H1 (cell line): ENCODE data around the gene ZNF486. TPM values are rescaled to one million over a fixed set of nuclear protein-coding genes. Genes with fewer than 3 reads are reported as not detected.

ENCODE experiments used
- CTCF ChIA-PET: fragments of 300-600 bp; sonication (Branson Sonifier 250); formaldehyde crosslinking; loops from one replicate; lab custom pipeline; 2021; ENCODE audit not compliant: partially characterized antibody; lab: Charles Lee
- POLR2A ChIA-PET: fragments of 300-600 bp; sonication (Branson Sonifier 250); formaldehyde crosslinking; loops from one replicate; lab custom pipeline; 2021; ENCODE audit warnings: inconsistent platforms; ENCODE audit not compliant: partially characterized antibody; lab: Charles Lee
- DNase-seq, 2 experiments: peaks; one replicate each; pipeline versions ENCODE4 v3.0.0 to v3.0.0-alpha.2; 2010 to 2022; ENCODE audit warnings: low spot score in 2 of 2, low read depth in 1 of 2, mixed read lengths in 1 of 2
- FAIRE-seq: peaks from 2 replicates; lab custom pipeline; 2011; peaks lifted over from hg19 to GRCh38; lab: Jason Lieb, UNC
- H2AFZ ChIP-seq: 2 replicates; pipeline ENCODE4 v1.8.1; 2012; ENCODE audit warnings: low read length, inconsistent platforms
- H2AK5ac ChIP-seq: 2 replicates; pipeline ENCODE4 v1.6.1; 2013; ENCODE audit warnings: low read depth, low read length
- H2BK120ac ChIP-seq: replicated peaks from 2 replicates; pipeline ENCODE3; 2013; ENCODE audit warnings: low read depth, low read length, inconsistent platforms
- H2BK12ac ChIP-seq: 2 replicates; pipeline ENCODE4 v1.6.1; 2013; ENCODE audit warnings: low read depth, low read length
- H2BK15ac ChIP-seq: 2 replicates; pipeline ENCODE4 v1.6.1; 2013; ENCODE audit warnings: low read length
- H2BK20ac ChIP-seq: 2 replicates; pipeline ENCODE4 v1.6.1; 2013; ENCODE audit warnings: low read length
- H2BK5ac ChIP-seq: 2 replicates; pipeline ENCODE4 v1.6.1; 2013; ENCODE audit warnings: low read depth, low read length
- H3K14ac ChIP-seq: 2 replicates; pipeline ENCODE4 v1.6.1; 2013; ENCODE audit warnings: inconsistent platforms; ENCODE audit not compliant: insufficient read length
- H3K18ac ChIP-seq: 2 replicates; pipeline ENCODE4 v1.6.1; 2013; ENCODE audit warnings: low read length; ENCODE audit errors: extremely low read depth
- H3K23ac ChIP-seq: 2 replicates; pipeline ENCODE4 v1.6.1; 2013; ENCODE audit warnings: inconsistent platforms; ENCODE audit not compliant: insufficient read length
- H3K23me2 ChIP-seq: 2 replicates; pipeline ENCODE4 v1.6.1; 2013; ENCODE audit warnings: low read depth, low read length
- H3K27ac ChIP-seq: 2 replicates; pipeline ENCODE4 v1.6.1; 2011; ENCODE audit warnings: low read depth, low read length, inconsistent platforms
- H3K27me3 ChIP-seq, 4 experiments: replicated peaks in 1 of 4; 1 replicate in 1 of 4; 2 replicates in 3 of 4; pipeline versions ENCODE4 v1.6.1 to v1.8.1; 2011 to 2013; ENCODE audit warnings: low read length in 3 of 4, mild to moderate bottlenecking in 3 of 4, inconsistent platforms in 2 of 4, mixed read lengths in 2 of 4, moderate library complexity in 1 of 4; ENCODE audit not compliant: control insufficient read depth in 3 of 4, insufficient read depth in 3 of 4; ENCODE audit errors: extremely low read depth in 1 of 4
- H3K36me3 ChIP-seq, 4 experiments: 2 replicates each; pipeline versions ENCODE4 v1.6.1 to v1.8.1; 2011 to 2013; ENCODE audit warnings: mild to moderate bottlenecking in 4 of 4, low read length in 3 of 4, moderate library complexity in 2 of 4, control low read depth in 1 of 4, inconsistent platforms in 1 of 4; ENCODE audit not compliant: insufficient read depth in 4 of 4, control insufficient read depth in 2 of 4
- H3K4ac ChIP-seq: replicated peaks from 2 replicates; pipeline ENCODE3; 2013; ENCODE audit warnings: low read length, low read depth, mixed read lengths, inconsistent platforms; ENCODE audit not compliant: insufficient read length
- H3K4me1 ChIP-seq, 4 experiments: replicated peaks in 1 of 4; 1 replicate in 1 of 4; 2 replicates in 3 of 4; pipeline versions ENCODE4 v1.6.1 to v1.8.1; 2011 to 2013; ENCODE audit warnings: low read length in 3 of 4, inconsistent platforms in 2 of 4, mixed read lengths in 1 of 4; ENCODE audit not compliant: insufficient read depth in 4 of 4, control insufficient read depth in 3 of 4
- H3K4me2 ChIP-seq, 2 experiments: 2 replicates each; pipeline versions ENCODE4 v1.6.1 to v1.8.1; 2011 to 2013; ENCODE audit warnings: low read depth in 2 of 2, low read length in 2 of 2, control low read depth in 1 of 2, inconsistent platforms in 1 of 2, mild to moderate bottlenecking in 1 of 2; ENCODE audit not compliant: insufficient read depth in 1 of 2
- H3K4me3 ChIP-seq, 4 experiments: fragments of 200-600, 300-600 bp in 1 of 4; sonication (generic), shearing (Covaris generic), sonication (Bioruptor Twin) in 1 of 4; 2 replicates each; pipeline versions ENCODE4 v1.5.1 to v1.8.1; 2011 to 2016; ENCODE audit warnings: low read length in 4 of 4, low read depth in 3 of 4, control low read depth in 2 of 4, inconsistent platforms in 2 of 4, mild to moderate bottlenecking in 2 of 4, mixed read lengths in 1 of 4, moderate library complexity in 1 of 4; ENCODE audit not compliant: insufficient read depth in 2 of 4; ENCODE audit errors: extremely low read depth in 1 of 4
- H3K56ac ChIP-seq: replicated peaks from 2 replicates; pipeline ENCODE3; 2013; ENCODE audit warnings: low read depth, mild to moderate bottlenecking, mixed read lengths, low read length, inconsistent platforms; ENCODE audit not compliant: insufficient read length
- H3K79me1 ChIP-seq: 2 replicates; pipeline ENCODE4 v1.6.1; 2013; ENCODE audit warnings: low read depth, low read length, control low read depth
- H3K79me2 ChIP-seq, 2 experiments: 2 replicates each; pipeline versions ENCODE4 v1.6.1 to v1.8.1; 2012 to 2013; ENCODE audit warnings: low read length in 2 of 2, mild to moderate bottlenecking in 2 of 2, inconsistent platforms in 1 of 2; ENCODE audit not compliant: insufficient read depth in 2 of 2, control insufficient read depth in 1 of 2
- H3K9ac ChIP-seq, 4 experiments: replicated peaks in 1 of 4; 1 replicate in 1 of 4; 2 replicates in 3 of 4; pipeline versions ENCODE4 v1.6.1 to v1.8.1; 2011 to 2013; ENCODE audit warnings: low read depth in 3 of 4, low read length in 3 of 4, control low read depth in 2 of 4, mild to moderate bottlenecking in 2 of 4, moderate library complexity in 2 of 4, inconsistent platforms in 1 of 4; ENCODE audit errors: extremely low read depth in 1 of 4
- H3K9me3 ChIP-seq, 2 experiments: 2 replicates each; pipeline versions ENCODE4 v1.6.1 to v1.8.1; 2012 to 2013; ENCODE audit warnings: mild to moderate bottlenecking in 2 of 2, moderate library complexity in 2 of 2, control low read depth in 1 of 2, inconsistent platforms in 1 of 2, low read depth in 1 of 2, low read length in 1 of 2, mixed read lengths in 1 of 2; ENCODE audit not compliant: insufficient read depth in 2 of 2
- H4K20me1 ChIP-seq, 2 experiments: replicated peaks in 1 of 2; 2 replicates each; pipeline versions ENCODE3 to v1.8.1; 2011 to 2013; ENCODE audit warnings: inconsistent platforms in 2 of 2, low read length in 2 of 2, mild to moderate bottlenecking in 1 of 2; ENCODE audit not compliant: insufficient read depth in 2 of 2, control insufficient read depth in 1 of 2
- H4K5ac ChIP-seq: 2 replicates; pipeline ENCODE4 v1.6.1; 2013; ENCODE audit warnings: low read length, low read depth, mixed read lengths, inconsistent platforms; ENCODE audit not compliant: insufficient read length
- H4K8ac ChIP-seq: 2 replicates; pipeline ENCODE4 v1.8.0; 2013; ENCODE audit warnings: mild to moderate bottlenecking, moderate library complexity, low read length, inconsistent platforms; ENCODE audit not compliant: insufficient read depth; ENCODE audit errors: extremely low read depth
- H4K91ac ChIP-seq: replicated peaks from 2 replicates; pipeline ENCODE3; 2013; ENCODE audit warnings: low read length, mixed read lengths, inconsistent platforms; ENCODE audit not compliant: insufficient read length
- ATF3 ChIP-seq: IDR thresholded peaks from 2 replicates; pipeline ENCODE4 v1.6.1; 2011; ENCODE audit warnings: low read depth, mild to moderate bottlenecking, low read length; ENCODE audit not compliant: insufficient read depth
- CBX5 ChIP-seq: fragments of 300-800, 300-1000 bp; sonication (generic); IDR thresholded peaks from 2 replicates; pipeline ENCODE4 v1.7.1; 2016; ENCODE audit warnings: antibody characterized with exemption, low read length, low read depth
- CHD1 ChIP-seq: IDR thresholded peaks from 2 replicates; pipeline ENCODE4 v1.6.1; 2012; ENCODE audit warnings: low read depth, low read length, improper control_type of control experiment
- CREB1 ChIP-seq: IDR thresholded peaks from 2 replicates; pipeline ENCODE4 v1.6.1; 2012; ENCODE audit warnings: inconsistent platforms
- EP300 ChIP-seq, 2 experiments: IDR thresholded peaks; 1 replicate in 1 of 2; 2 replicates in 1 of 2; pipeline ENCODE4 v1.6.1; 2011 to 2012; ENCODE audit warnings: low read depth in 2 of 2, low read length in 2 of 2, mild to moderate bottlenecking in 2 of 2, borderline replicate concordance in 1 of 2, inconsistent platforms in 1 of 2, moderate library complexity in 1 of 2
- JUND ChIP-seq: IDR thresholded peaks from 2 replicates; pipeline ENCODE4 v1.6.1; 2011; ENCODE audit warnings: mild to moderate bottlenecking, improper control_type of control experiment, low read length
- ZNF274 ChIP-seq: IDR thresholded peaks from 2 replicates; pipeline ENCODE4 v1.7.0; 2012; ENCODE audit warnings: low read length, borderline replicate concordance; ENCODE audit errors: extremely low read depth
- WGBS, 2 experiments: shearing (Covaris generic) in 1 of 2; methylation state at CpG; one replicate each; pipeline versions ENCODE4 v1.1.6 to v1.1.7; 2013 to 2015; ENCODE audit warnings: low lambda C conversion rate in 2 of 2, mixed read lengths in 2 of 2, inconsistent platforms in 1 of 2, low coverage in 1 of 2, missing lambda C conversion rate in 1 of 2; ENCODE audit not compliant: insufficient replicate concordance in 2 of 2, insufficient coverage in 1 of 2, insufficient read length in 1 of 2; ENCODE audit errors: extremely low coverage in 1 of 2, missing lambda C conversion rate in 1 of 2; 5-methylcytosine and 5-hydroxymethylcytosine counted together
- polyA plus RNA-seq, 7 experiments: library from polyadenylated mRNA; depleted of rRNA in 3 of 7; stranded (reverse) in 5 of 7; unstranded in 2 of 7; fragments of >200 nt in 5 of 7; fragments of 200-250 nt in 2 of 7; gene quantifications; 1 replicate in 5 of 7; 2 replicates in 1 of 7; 4 replicates in 1 of 7; pipeline versions ENCODE4 v1.2.1 to v1.2.3, GENCODE V29; 2011 to 2013; ENCODE audit warnings: missing spikeins in 2 of 7, mixed read lengths in 2 of 7
- total RNA-seq: library from RNA; stranded (reverse); fragmentation: NEBNext Ultra II Directional; extraction: Animal tissue kit (Norgen Biotek cat#: 25700); gene quantifications from 2 replicates; pipeline ENCODE4 v1.2.1, GENCODE V29; 2021
- TF ChIP-seq, protein P1 (sequence below): IDR thresholded peaks from 2 replicates; pipeline ENCODE4 v1.6.1; 2012; ENCODE audit warnings: inconsistent platforms
- TF ChIP-seq, protein P2 (sequence below): IDR thresholded peaks from 2 replicates; pipeline ENCODE4 v1.6.1; 2012; ENCODE audit warnings: low read length, inconsistent platforms

Gene ZNF486
- total and polyA plus RNA-seq, 2 of the 8 experiments (the other 6 are each of a cell fraction or from before 2014, with no cell fraction given): 10.7 to 23.4 TPM

GRCh38 chr19:20164456-20164855 lies 2.6 kb upstream of the ZNF486 start:
- Histone ChIP-seq H3K4ac (no peak overlapping the region), H4K8ac (no peak overlapping the region), H2AK5ac (no peak overlapping the region), H4K20me1 (no peaks in the 10 kb centered on the region), H2BK12ac (no peak overlapping the region), H2AFZ (no peak overlapping the region), H3K27ac (no peak overlapping the region), H2BK20ac (no peak overlapping the region), H3K56ac (no peak overlapping the region), H3K14ac (no peak overlapping the region), H2BK5ac (no peak overlapping the region), H3K23me2 (no peaks in the 10 kb centered on the region), H4K5ac (no peak overlapping the region), H3K9me3 (no peaks in the 10 kb centered on the region), H3K36me3 (no peaks in the 10 kb centered on the region), H3K79me2 (peaks cover 0 to 19% of the 10 kb centered on the region in 2 experiments; a peak in 2 of 4 replicates), H3K18ac (no peak overlapping the region), H3K4me2 (no peak overlapping the region), H2BK15ac (no peak overlapping the region), H2BK120ac (no peak overlapping the region), H4K91ac (no peak overlapping the region), H3K23ac (no peak overlapping the region), H3K9ac (no peak overlapping the region), H3K27me3 (no peaks in the 10 kb centered on the region), H3K4me1 (peaks cover 0 to 5% (median 0%) of the 10 kb centered on the region in 4 experiments; a peak in 1 of 7 replicates), H3K79me1 (no peaks in the 10 kb centered on the region), H3K4me3 (no peak overlapping the region)
- 73% methylated on average over 1 of the region's 1 CpG; no CpG with 5 or more reads in 1 of the 2 experiments for WGBS, 2 experiments
- ChIA-PET CTCF (no interaction called here), POLR2A (no interaction called here)
- FAIRE-seq (no peak), DNase-seq (no peak)
- TF ChIP-seq JUND (no peak), CBX5 (no peak), ZNF274 (no peak), ATF3 (no peak), EP300 (IDR thresholded peaks at IDR 0.05; ENCODE audit: borderline replicate concordance in 1 of 2, low read depth in 2 of 2, low read length in 2 of 2) (no peak), CREB1 (no peak), CHD1 (no peak)
- TF ChIP-seq, protein P1, sequence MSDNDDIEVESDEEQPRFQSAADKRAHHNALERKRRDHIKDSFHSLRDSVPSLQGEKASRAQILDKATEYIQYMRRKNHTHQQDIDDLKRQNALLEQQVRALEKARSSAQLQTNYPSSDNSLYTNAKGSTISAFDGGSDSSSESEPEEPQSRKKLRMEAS: no peak
- TF ChIP-seq, protein P2, sequence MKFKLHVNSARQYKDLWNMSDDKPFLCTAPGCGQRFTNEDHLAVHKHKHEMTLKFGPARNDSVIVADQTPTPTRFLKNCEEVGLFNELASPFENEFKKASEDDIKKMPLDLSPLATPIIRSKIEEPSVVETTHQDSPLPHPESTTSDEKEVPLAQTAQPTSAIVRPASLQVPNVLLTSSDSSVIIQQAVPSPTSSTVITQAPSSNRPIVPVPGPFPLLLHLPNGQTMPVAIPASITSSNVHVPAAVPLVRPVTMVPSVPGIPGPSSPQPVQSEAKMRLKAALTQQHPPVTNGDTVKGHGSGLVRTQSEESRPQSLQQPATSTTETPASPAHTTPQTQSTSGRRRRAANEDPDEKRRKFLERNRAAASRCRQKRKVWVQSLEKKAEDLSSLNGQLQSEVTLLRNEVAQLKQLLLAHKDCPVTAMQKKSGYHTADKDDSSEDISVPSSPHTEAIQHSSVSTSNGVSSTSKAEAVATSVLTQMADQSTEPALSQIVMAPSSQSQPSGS: no peak
